ENCODE results near the gene PRXL2C.

DNA sequence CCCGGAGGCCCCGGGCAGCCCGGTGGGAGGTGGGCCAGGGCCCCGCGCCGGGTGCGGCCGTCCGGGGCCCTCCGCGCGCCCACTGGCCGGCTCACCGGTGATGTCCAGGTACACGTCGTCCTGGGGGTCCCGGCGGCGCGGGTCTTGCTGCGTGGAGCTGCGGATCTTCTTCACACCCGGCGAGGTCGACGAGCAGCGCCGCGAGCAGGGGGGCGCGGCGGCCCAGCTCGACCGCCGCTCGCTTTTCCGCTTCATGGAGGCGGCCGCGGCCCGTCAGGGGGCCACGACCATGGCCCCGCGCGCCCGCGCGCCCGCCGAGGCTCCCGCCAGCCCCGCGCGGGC, 36.0 kb downstream of the PRXL2C start:
- TF ChIP-seq, protein P1, sequence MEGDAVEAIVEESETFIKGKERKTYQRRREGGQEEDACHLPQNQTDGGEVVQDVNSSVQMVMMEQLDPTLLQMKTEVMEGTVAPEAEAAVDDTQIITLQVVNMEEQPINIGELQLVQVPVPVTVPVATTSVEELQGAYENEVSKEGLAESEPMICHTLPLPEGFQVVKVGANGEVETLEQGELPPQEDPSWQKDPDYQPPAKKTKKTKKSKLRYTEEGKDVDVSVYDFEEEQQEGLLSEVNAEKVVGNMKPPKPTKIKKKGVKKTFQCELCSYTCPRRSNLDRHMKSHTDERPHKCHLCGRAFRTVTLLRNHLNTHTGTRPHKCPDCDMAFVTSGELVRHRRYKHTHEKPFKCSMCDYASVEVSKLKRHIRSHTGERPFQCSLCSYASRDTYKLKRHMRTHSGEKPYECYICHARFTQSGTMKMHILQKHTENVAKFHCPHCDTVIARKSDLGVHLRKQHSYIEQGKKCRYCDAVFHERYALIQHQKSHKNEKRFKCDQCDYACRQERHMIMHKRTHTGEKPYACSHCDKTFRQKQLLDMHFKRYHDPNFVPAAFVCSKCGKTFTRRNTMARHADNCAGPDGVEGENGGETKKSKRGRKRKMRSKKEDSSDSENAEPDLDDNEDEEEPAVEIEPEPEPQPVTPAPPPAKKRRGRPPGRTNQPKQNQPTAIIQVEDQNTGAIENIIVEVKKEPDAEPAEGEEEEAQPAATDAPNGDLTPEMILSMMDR (IDR thresholded peaks at IDR 0.05), result no peak
- no peak for TF ChIP-seq POLR2AphosphoS5 (IDR thresholded peaks at IDR 0.05)

Data from breast epithelium (tissue), 3 donors.